HEK293 (cell line): ENCODE results near the gene MAGI1.

Experiments
- CTCF ChIA-PET: fragments of 350-600 bp; formaldehyde crosslinking; extraction: SDS; loops from one replicate; lab custom pipeline; 2021; ENCODE audit warnings: antibody characterized with exemption; lab: Yijun Ruan, JAX
- POLR2A ChIA-PET: fragments of 300-600 bp; formaldehyde crosslinking; extraction: SDS; loops from one replicate; lab custom pipeline; 2020; ENCODE audit warnings: antibody characterized with exemption, inconsistent platforms; lab: Yijun Ruan, JAX
- H3K27ac ChIP-seq: fragments of 200-500 bp; sonication (Bioruptor generic); 2 replicates; pipeline ENCODE4 v1.5.1; 2014; ENCODE audit warnings: low read depth, low read length, control low read depth, inconsistent platforms; ENCODE audit errors: extremely low read depth
- H3K36me3 ChIP-seq, 2 experiments: fragments of 200-500 bp in 1 of 2; sonication (Bioruptor generic) in 1 of 2; 1 replicate in 1 of 2; 2 replicates in 1 of 2; pipeline ENCODE4 v1.5.1; 2014 to 2017; ENCODE audit warnings: inconsistent platforms in 2 of 2, low read length in 2 of 2; ENCODE audit not compliant: control insufficient read depth in 2 of 2, insufficient read depth in 1 of 2
- H3K4me1 ChIP-seq: fragments of 200-500 bp; sonication (Bioruptor generic); 2 replicates; pipeline ENCODE4 v1.5.1; 2014; ENCODE audit warnings: mild to moderate bottlenecking, low read length, inconsistent platforms; ENCODE audit not compliant: control insufficient read depth, insufficient read depth
- H3K4me3 ChIP-seq: 2 replicates; pipeline ENCODE4 v1.5.1; 2011; ENCODE audit warnings: low read depth, mild to moderate bottlenecking, control low read depth, low read length, moderate library complexity
- H3K9me3 ChIP-seq: fragments of 200-500 bp; sonication (Bioruptor generic); 2 replicates; pipeline ENCODE4 v1.5.1; 2014; ENCODE audit warnings: low read depth, low read length, inconsistent platforms; ENCODE audit not compliant: control insufficient read depth, insufficient read depth
- BCL11A ChIP-seq: fragments of 450-650 bp; formaldehyde crosslinking; IDR thresholded peaks from 2 replicates; pipeline ENCODE4 v1.5.1; 2016; ENCODE audit warnings: low read depth, missing biosample characterization, missing genetic modification characterization
- GLI2 ChIP-seq: fragments of 450-650 bp; formaldehyde crosslinking; IDR thresholded peaks from 2 replicates; pipeline ENCODE4; 2017; ENCODE audit warnings: missing biosample characterization, missing genetic modification characterization, low read depth, borderline replicate concordance
- GLIS1 ChIP-seq: fragments of 450-650 bp; formaldehyde crosslinking; IDR thresholded peaks from 2 replicates; pipeline ENCODE4 v1.5.1; 2016; ENCODE audit warnings: missing biosample characterization, missing genetic modification characterization
- HOXA7 ChIP-seq: sonication (generic); formaldehyde crosslinking; IDR thresholded peaks from 2 replicates; pipeline ENCODE4 v1.8.1; 2022; ENCODE audit warnings: missing genetic modification reagents, borderline replicate concordance
- PBX3 ChIP-seq: sonication (generic); formaldehyde crosslinking; IDR thresholded peaks from 2 replicates; pipeline ENCODE4 v1.8.1; 2022; ENCODE audit warnings: mild to moderate bottlenecking, moderate library complexity, missing genetic modification reagents
- PRDM10 ChIP-seq: fragments of 450-650 bp; formaldehyde crosslinking; IDR thresholded peaks from 2 replicates; pipeline ENCODE4 v1.5.1; 2016; ENCODE audit warnings: missing biosample characterization, missing genetic modification characterization
- SP2 ChIP-seq: fragments of 450-650 bp; formaldehyde crosslinking; IDR thresholded peaks from 2 replicates; pipeline ENCODE4 v1.5.1; 2016; ENCODE audit warnings: missing biosample characterization, missing genetic modification characterization
- ZBTB17 ChIP-seq: fragments of 450-650 bp; formaldehyde crosslinking; IDR thresholded peaks from 2 replicates; pipeline ENCODE4 v1.5.1; 2016; ENCODE audit warnings: missing biosample characterization, missing genetic modification characterization
- ZFP37 ChIP-seq: fragments of 450-650 bp; formaldehyde crosslinking; IDR thresholded peaks from 2 replicates; pipeline ENCODE4 v1.5.1; 2016; ENCODE audit warnings: missing biosample characterization, missing genetic modification characterization
- ZNF140 ChIP-seq: fragments of 450-650 bp; formaldehyde crosslinking; IDR thresholded peaks from 2 replicates; pipeline ENCODE4 v1.5.1; 2016; ENCODE audit warnings: missing biosample characterization, missing genetic modification characterization
- ZNF146 ChIP-seq: fragments of 450-650 bp; formaldehyde crosslinking; IDR thresholded peaks from 2 replicates; pipeline ENCODE4 v1.5.1; 2016; ENCODE audit warnings: missing biosample characterization, missing genetic modification characterization
- ZNF2 ChIP-seq: fragments of 450-650 bp; formaldehyde crosslinking; IDR thresholded peaks from 2 replicates; pipeline ENCODE4 v1.5.1; 2016; ENCODE audit warnings: missing biosample characterization, missing genetic modification characterization
- ZNF24 ChIP-seq: fragments of 450-650 bp; formaldehyde crosslinking; IDR thresholded peaks from 2 replicates; pipeline ENCODE4 v1.5.1; 2016; ENCODE audit warnings: missing biosample characterization, missing genetic modification characterization
- ZNF391 ChIP-seq: fragments of 450-650 bp; formaldehyde crosslinking; IDR thresholded peaks from 2 replicates; pipeline ENCODE4 v1.5.1; 2016; ENCODE audit warnings: low read depth, missing biosample characterization, missing genetic modification characterization, borderline replicate concordance
- ZNF433 ChIP-seq: fragments of 450-650 bp; formaldehyde crosslinking; IDR thresholded peaks from 2 replicates; pipeline ENCODE4 v1.5.1; 2016; ENCODE audit warnings: missing biosample characterization, missing genetic modification characterization, low read depth
- ZNF501 ChIP-seq: fragments of 450-650 bp; formaldehyde crosslinking; IDR thresholded peaks from 2 replicates; pipeline ENCODE4 v1.5.1; 2016; ENCODE audit warnings: missing biosample characterization, missing genetic modification characterization
- ZNF510 ChIP-seq: fragments of 450-650 bp; formaldehyde crosslinking; IDR thresholded peaks from 2 replicates; pipeline ENCODE4 v1.5.1; 2018; ENCODE audit warnings: mild to moderate bottlenecking, missing genetic modification characterization, missing biosample characterization; ENCODE audit not compliant: insufficient replicate concordance
- ZNF514 ChIP-seq: fragments of 450-650 bp; formaldehyde crosslinking; IDR thresholded peaks from 2 replicates; pipeline ENCODE4 v1.5.1; 2016; ENCODE audit warnings: missing biosample characterization, missing genetic modification characterization
- ZNF544 ChIP-seq: fragments of 450-650 bp; formaldehyde crosslinking; IDR thresholded peaks from 2 replicates; pipeline ENCODE4 v1.5.0; 2017; ENCODE audit warnings: missing biosample characterization, missing genetic modification characterization
- ZNF561 ChIP-seq: fragments of 450-650 bp; IDR thresholded peaks from 2 replicates; pipeline ENCODE4 v1.5.1; 2018; ENCODE audit warnings: missing biosample characterization, missing genetic modification characterization, borderline replicate concordance
- ZNF600 ChIP-seq: fragments of 450-650 bp; formaldehyde crosslinking; IDR thresholded peaks from 2 replicates; pipeline ENCODE4 v1.5.1; 2016; ENCODE audit warnings: missing biosample characterization, missing genetic modification characterization
- ZNF645 ChIP-seq: fragments of 450-650 bp; formaldehyde crosslinking; IDR thresholded peaks from 2 replicates; pipeline ENCODE4; 2016; ENCODE audit warnings: missing biosample characterization, missing genetic modification characterization
- ZNF664 ChIP-seq: fragments of 450-650 bp; formaldehyde crosslinking; IDR thresholded peaks from 2 replicates; pipeline ENCODE4 v1.5.1; 2016; ENCODE audit warnings: missing biosample characterization, missing genetic modification characterization
- ZNF707 ChIP-seq: fragments of 450-650 bp; formaldehyde crosslinking; IDR thresholded peaks from 2 replicates; pipeline ENCODE4 v1.5.1; 2016; ENCODE audit warnings: missing biosample characterization, missing genetic modification characterization
- ZXDB ChIP-seq: fragments of 450-650 bp; formaldehyde crosslinking; IDR thresholded peaks from 2 replicates; pipeline ENCODE4 v1.5.1; 2016; ENCODE audit warnings: missing biosample characterization, missing genetic modification characterization

MAGI1 gene

GRCh38 chr3:65497846-65498245 lies 540.9 kb downstream of the MAGI1 start:
- H3K9me3 ChIP-seq: no peaks in the 10 kb centered on the region
- TF ChIP-seq ZNF2 (tag by site-specific recombination) (no peak), ZNF561 (tag by site-specific recombination) (no peak), ZXDB (tag by site-specific recombination) (no peak), ZNF645 (tag by site-specific recombination) (no peak), ZNF501 (no peak)
- no peaks in the 10 kb centered on the region for H3K36me3 ChIP-seq
- ChIA-PET POLR2A (no interaction called here), CTCF (no interaction called here)
- H3K4me3 ChIP-seq: no peak overlapping the region
- H3K4me1 ChIP-seq: peaks cover 4% of the 10 kb centered on the region
- no peak overlapping the region for H3K27ac ChIP-seq

GRCh38 chr3:65497236-65497635 lies 541.5 kb downstream of the MAGI1 start:
- Histone ChIP-seq H3K4me3 (no peak overlapping the region), H3K4me1 (peaks cover 4% of the 10 kb centered on the region), H3K9me3 (no peaks in the 10 kb centered on the region), H3K36me3 (no peaks in the 10 kb centered on the region), H3K27ac (no peak overlapping the region)
- no peak for TF ChIP-seq ZNF24 (tag by site-specific recombination)
- no peak for TF ChIP-seq ZNF433 (tag by site-specific recombination)
- TF ChIP-seq ZNF514: no peak
- TF ChIP-seq ZNF146 (tag by site-specific recombination): no peak
- no peak for TF ChIP-seq GLIS1 (tag by site-specific recombination)
- ChIA-PET CTCF (no interaction called here), POLR2A (no interaction called here)

- TF ChIP-seq HOXA7 (CRISPR knock-in tag) (no peak), ZBTB17 (tag by site-specific recombination) (no peak), ZNF2 (tag by site-specific recombination) (no peak)
- H3K4me3 ChIP-seq: no peak overlapping the region
- H3K9me3 ChIP-seq: no peaks in the 10 kb centered on the region
- peaks cover 4% of the 10 kb centered on the region; the same call in 1 of the 2 replicates for H3K4me1 ChIP-seq
- no peak overlapping the region for H3K27ac ChIP-seq
- CTCF ChIA-PET: no interaction called here
- POLR2A ChIA-PET: no interaction called here
- no peaks in the 10 kb centered on the region for H3K36me3 ChIP-seq
These were observed 544.8 kb downstream of the MAGI1 start for GRCh38 chr3:65493938-65494337.

- Histone ChIP-seq H3K27ac (no peak overlapping the region), H3K9me3 (no peaks in the 10 kb centered on the region), H3K4me1 (peaks cover 4% of the 10 kb centered on the region; the same call in 1 of the 2 replicates), H3K4me3 (no peak overlapping the region), H3K36me3 (no peaks in the 10 kb centered on the region)
- ChIA-PET POLR2A (no interaction called here), CTCF (no interaction called here)
- no peak for TF ChIP-seq PRDM10
- no peak for TF ChIP-seq ZNF600
- TF ChIP-seq SP2: no peak
- no peak for TF ChIP-seq GLI2 (tag by site-specific recombination)
- TF ChIP-seq ZNF544 (tag by site-specific recombination): no peak
- no peak for TF ChIP-seq PBX3 (CRISPR knock-in tag)
- TF ChIP-seq ZNF391 (tag by site-specific recombination): no peak
- TF ChIP-seq ZNF707 (tag by site-specific recombination): no peak
- no peak for TF ChIP-seq BCL11A (tag by site-specific recombination)
- TF ChIP-seq ZFP37 (tag by site-specific recombination): no peak
- TF ChIP-seq ZNF140: no peak
- TF ChIP-seq ZNF510 (tag by site-specific recombination): no peak
- TF ChIP-seq ZNF664 (tag by site-specific recombination): no peak
These were observed 545.3 kb downstream of the MAGI1 start for GRCh38 chr3:65493371-65493882.
